AG09309 (cell line): ENCODE measurements around the gene PSTPIP1.

Source experiments
- DNase-seq: peaks from one replicate; pipeline ENCODE4 v3.0.0-alpha.2; 2010; ENCODE audit warnings: low read depth
- H3K4me3 ChIP-seq: 2 replicates; pipeline ENCODE4 v1.5.1; 2011; ENCODE audit warnings: mild to moderate bottlenecking, low read depth, low read length, moderate library complexity; ENCODE audit not compliant: control insufficient read depth
- CTCF ChIP-seq: IDR thresholded peaks from 2 replicates; pipeline ENCODE4 v1.5.1; 2011; ENCODE audit warnings: mild to moderate bottlenecking, low read depth, low read length, inconsistent platforms; ENCODE audit not compliant: insufficient read depth, control insufficient read depth; ENCODE audit errors: missing control alignments

Gene PSTPIP1

GRCh38 chr15:77083381-77084160, 88.6 kb downstream of the PSTPIP1 start:
- DNase-seq: no peak
- no peak overlapping the region for H3K4me3 ChIP-seq
- TF ChIP-seq CTCF: no peak

GRCh38 chr15:77084436-77084835, 89.5 kb downstream of the PSTPIP1 start:
- H3K4me3 ChIP-seq: no peak overlapping the region
- TF ChIP-seq CTCF: no peak
- no peak for DNase-seq

- DNase-seq: no peak
- no peak overlapping the region for H3K4me3 ChIP-seq
- TF ChIP-seq CTCF: no peak
These were observed 90.4 kb downstream of the PSTPIP1 start for GRCh38 chr15:77085297-77085696.
